Activated CD8-positive, alpha-beta memory T cell treated with anti-CD3 and anti-CD28 coated beads, Interleukin-2, amount 50 U/mL, for 1 hour (primary cell): Measurements from ENCODE around the gene SLC32A1.

Experiments used
- DNase-seq: peaks from one replicate; pipeline ENCODE4 v3.0.0-alpha.2; 2020; ENCODE audit errors: extremely low read depth

Gene SLC32A1

DNA sequence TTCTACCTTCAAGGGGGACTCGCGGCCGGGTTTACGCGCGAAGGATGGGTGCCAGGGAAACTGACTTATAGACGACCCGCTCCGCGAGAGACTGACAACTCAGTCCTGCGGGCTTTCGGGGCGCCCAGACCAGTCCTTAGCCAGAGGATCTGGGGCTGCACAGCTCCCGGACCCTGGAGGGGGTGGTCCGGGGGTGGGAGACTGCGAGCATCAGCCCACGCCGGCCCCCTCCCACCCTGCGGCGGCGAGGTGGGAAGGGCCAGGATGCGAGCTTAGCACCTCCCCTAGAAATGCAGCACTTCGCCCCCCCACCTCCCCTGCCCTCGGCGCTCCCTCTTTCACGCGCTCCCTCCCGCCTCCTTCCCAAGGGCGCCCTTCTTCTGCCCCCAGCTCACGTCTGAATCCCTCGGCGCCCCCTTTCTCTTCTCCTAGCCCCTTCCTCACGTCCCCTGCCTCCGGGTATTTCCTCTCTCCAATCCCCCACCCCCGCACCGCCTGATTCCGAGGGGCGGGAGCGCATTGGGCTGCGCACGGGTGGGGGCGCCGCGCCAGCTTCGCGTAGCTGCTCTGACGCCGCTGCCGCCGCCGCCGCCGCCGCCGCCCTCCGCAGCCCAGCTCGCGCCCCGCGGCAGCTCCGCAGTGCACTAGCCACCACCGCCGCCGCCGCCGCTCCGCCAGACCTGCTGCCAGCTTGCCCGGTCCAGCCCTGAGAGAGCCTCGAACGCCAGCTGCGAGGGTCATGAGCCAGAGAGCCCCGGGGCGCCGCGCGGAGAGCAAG, at the start of gene SLC32A1:
Gene SLC32A1, plus strand, starts transcription at position 639 of the 778 bp plus-strand sequence. CDS start 239 bp downstream, outside the sequence.
- DNase-seq = no peak

- DNase-seq = no peak
Observed at GRCh38 chr20:38674765-38675133, 49.5 kb upstream of the SLC32A1 start.

DNA sequence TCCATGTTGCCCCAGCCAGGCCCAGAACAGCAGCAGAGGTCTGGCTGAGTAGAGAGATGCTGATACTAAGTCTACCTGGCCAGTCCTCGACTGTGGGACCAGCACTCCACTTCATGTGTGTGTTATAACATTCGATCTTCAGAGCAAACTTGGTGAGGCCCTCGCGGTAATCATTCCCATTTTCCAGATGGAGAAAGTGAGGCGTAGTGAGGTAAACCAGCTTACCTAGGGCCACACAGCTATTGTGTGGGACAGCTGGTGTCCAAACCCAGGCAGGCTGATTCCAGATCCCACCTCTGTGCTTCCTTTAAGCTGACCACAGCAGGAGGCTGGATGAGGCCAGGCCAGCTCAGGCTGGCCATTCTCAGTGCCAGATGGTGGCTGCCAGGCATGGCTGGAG, 47.7 kb upstream of the SLC32A1 start:
- no peak for DNase-seq

DNA sequence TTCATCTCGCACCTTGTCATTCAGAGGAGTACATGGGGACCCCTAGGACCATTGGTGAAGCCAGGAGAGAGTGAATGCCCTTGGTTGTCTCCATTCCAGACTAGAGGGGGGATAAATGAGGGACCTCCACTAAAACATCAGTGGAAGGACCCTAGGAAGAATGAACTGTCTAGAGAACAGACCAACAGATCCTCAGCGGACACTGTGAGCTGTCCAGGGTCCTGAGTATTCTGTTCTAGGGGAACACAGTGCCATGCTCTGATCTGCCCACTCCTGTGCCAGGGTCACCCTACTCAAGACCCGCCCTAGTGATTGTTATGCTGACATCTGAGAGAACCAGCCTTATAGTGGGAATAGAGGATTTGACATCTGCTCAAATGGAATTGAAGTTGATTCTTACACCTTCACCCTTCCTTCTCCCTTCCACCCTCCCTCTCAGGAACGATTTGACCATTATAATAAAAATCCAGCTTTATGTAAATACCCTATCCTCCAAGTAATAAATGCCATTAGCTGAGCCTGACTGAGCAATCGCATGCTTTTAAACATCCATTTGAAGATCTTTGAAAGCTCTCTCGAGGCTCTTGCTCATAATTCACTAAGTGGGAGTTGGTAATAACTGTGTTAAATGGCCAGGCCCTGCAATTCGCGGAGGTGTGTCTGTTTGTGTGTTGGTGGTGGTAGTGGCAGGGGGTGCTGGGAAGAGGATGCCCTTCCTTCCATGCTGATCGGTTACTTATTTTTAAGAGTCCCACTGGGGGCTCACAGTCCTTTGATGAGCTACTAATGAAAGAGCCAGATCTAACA, 43.6 kb upstream of the SLC32A1 start:
- no peak for DNase-seq

DNA sequence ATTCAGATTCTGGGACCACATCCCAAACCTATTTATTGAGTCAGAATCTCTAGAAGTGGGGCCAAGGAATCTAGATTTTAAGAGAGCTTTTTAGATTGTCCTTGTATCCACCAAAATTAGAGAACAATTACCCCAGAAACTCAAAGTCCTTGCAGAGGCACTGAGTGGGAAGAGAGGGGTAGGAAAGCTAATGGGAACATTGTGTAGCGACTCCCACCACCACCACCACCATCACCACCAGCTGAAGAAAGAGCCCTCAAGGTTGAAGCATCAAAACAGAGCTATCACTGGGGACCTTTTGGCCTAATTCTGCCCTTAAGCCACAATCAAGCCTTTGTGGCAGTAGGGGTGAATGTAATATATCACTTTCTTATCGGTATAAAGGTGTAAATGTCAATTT, 39.0 kb upstream of the SLC32A1 start:
- no peak for DNase-seq

DNA sequence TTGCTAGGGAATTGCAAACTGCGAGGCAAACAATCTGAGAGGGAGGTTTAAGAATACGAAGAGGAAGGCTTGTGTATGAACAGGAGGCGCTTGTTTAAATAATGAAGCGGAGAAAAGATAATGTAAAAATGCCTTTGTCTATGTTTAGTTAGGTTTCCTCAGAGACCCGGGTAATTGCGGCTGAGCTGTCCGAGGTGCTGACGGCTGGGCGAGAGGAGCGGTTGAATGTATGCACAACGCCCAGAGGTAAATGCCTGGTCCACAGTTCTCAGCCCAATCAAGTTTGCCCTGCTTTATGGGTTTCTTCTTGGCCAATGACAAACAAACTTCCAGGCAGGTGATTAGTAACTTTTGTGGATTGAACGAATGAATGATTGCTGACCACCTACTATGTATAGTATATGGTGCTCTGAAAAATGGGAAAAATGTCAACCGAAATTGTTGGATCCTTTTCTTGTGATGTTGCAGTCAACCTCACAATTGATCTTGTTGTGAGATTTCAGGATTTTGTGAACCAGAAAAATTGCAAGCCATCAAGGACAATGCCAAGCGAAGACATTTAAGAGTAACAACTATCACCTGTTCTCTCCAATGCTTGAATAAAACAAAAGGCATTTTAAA, 38.3 kb upstream of the SLC32A1 start:
- no peak for DNase-seq

GRCh38 chr20:38692436-38693411, 31.6 kb upstream of the SLC32A1 start:
- DNase-seq = no peak

DNA sequence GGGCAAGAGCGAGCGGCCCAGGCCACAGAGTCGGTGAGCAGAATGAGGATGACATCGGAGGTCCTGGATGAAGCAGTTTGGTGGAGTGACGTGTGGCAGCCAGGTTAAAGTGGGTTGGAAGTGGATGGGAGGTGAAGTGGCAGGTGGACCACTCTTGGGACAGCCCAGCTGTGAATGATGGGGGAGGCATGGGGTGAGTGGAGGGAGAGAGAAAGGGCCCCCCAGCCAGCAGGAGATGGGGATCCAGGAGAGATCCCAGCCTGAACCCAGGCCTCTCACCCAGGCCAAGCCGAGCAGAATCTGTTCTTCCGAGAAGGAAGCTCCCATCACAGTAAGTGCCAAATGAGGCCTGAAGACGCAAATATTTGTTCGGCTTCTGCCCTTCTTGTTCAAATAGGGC, 27.0 kb upstream of the SLC32A1 start:
- no peak for DNase-seq

- DNase-seq = no peak
Observed at GRCh38 chr20:38698541-38698940, 25.7 kb upstream of the SLC32A1 start.

DNA sequence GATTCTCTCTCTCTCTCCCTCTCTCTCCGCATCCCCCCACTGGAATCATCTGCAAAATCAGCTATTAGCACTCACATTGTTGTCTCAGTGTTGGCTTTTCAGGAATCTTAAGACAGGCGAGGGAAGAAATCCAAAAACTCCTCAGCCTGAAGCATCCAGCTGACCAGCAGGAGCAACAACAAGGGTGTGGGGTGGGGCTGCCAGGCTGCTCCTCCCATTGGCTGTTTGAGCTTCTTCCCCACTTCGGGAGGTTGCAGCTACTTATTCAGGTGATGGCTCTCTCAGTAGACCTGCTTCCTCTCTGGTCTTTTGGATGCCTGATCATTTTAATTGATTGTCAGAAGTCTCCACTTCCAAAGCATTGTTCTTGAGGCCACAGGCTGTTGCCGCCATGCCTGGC, 24.1 kb upstream of the SLC32A1 start:
- no peak for DNase-seq

- no peak for DNase-seq
Observed at GRCh38 chr20:38700926-38701325, 23.4 kb upstream of the SLC32A1 start.

DNA sequence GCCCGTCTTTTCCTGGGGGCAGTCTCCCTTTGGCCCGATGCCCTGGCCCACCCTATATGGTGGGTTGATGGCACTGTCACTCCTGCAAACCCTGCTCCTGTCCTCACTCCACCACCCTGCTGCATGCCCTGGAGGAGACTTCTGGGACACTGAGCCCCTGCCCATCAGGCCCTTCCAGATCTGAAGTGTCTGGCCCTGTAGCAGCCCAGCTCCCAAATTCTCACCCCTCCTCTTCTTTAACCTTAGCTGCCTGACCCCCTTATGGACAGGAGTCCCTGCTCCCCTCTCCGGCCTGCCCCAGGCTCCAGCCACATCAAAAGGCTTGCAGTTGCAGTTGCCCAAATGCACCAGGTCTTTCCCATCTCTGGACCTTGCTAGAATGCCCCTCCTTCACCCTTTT, 20.8 kb upstream of the SLC32A1 start:
- DNase-seq = no peak

DNA sequence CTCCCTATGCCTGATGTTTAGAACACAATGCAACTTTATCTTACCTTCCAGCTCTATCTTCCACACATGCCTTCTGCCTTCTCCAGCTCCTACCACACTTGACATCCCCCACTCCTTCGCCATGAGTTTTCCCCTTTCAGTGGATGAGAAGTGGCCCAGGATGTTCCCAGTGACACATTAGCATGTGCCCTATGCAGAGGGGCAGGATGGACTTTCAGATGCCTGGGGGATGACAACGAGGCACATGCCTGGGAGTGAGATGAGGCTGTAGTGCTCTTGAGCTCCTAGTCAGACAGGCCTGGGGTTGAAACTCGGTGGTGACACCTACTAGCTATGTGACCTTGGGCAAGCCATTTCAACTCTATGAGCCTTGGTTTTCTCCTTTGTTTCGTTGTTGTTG, 20.1 kb upstream of the SLC32A1 start:
- no peak for DNase-seq

- no peak for DNase-seq
Observed at GRCh38 chr20:38706509-38706908, 17.8 kb upstream of the SLC32A1 start.

GRCh38 chr20:38714308-38714707, 10.0 kb upstream of the SLC32A1 start:
- no peak for DNase-seq

DNA sequence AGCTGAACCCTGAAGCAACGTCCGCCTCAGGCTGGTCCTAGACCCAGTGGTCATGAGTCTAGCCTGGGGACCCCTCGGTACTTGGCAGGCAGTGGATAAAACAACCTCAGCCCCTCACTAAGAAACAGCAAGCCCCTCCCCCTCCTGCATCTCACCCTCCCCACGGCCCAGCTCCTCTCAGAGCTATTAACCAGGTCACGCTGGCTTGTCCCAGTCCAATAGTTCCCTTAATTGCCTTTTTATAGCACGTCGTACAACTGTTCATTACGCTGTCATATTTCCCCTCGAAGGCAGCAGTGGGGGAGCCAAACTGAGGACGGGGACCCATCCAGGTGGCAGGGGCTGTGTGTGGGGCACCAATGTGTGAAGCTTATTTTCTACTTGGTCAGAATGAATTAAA, 8.6 kb upstream of the SLC32A1 start:
- no peak for DNase-seq

GRCh38 chr20:38722683-38723016, 1.6 kb upstream of the SLC32A1 start:
- no peak for DNase-seq

GRCh38 chr20:38723017-38723847, 1.1 kb upstream of the SLC32A1 start:
- no peak for DNase-seq

DNA sequence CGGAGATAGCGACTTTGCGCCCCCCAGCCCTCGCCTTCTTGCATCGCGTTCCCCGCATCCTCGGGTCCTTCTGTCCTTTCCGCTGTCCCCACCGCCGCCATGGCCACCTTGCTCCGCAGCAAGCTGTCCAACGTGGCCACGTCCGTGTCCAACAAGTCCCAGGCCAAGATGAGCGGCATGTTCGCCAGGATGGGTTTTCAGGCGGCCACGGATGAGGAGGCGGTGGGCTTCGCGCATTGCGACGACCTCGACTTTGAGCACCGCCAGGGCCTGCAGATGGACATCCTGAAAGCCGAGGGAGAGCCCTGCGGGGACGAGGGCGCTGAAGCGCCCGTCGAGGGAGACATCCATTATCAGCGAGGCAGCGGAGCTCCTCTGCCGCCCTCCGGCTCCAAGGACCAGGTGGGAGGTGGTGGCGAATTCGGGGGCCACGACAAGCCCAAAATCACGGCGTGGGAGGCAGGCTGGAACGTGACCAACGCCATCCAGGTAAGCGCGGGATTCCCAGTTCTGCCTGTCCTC, 401 bp downstream of the SLC32A1 start:
- DNase-seq = no peak

- DNase-seq = no peak
Observed at GRCh38 chr20:38725148-38725901, 1.0 kb downstream of the SLC32A1 start.
